Ureter (tissue), 1 donor: ENCODE data around the gene DCC. TPM values are rescaled to one million over a fixed set of nuclear protein-coding genes. Genes with fewer than 3 reads are reported as not detected.

Source experiments
- DNase-seq: peaks from one replicate; pipeline ENCODE4 v3.0.0-alpha.2; 2020; ENCODE audit warnings: low spot score
- total RNA-seq: library from RNA; stranded (reverse); gene quantifications from one replicate; pipeline ENCODE4 v1.2.4, GENCODE V29; 2023
- donor health status: DM: yes; HTN: yes; CAD: no.

DCC gene
- total RNA-seq, 1 donor from 2014 or later, result 4.4 TPM

DNA sequence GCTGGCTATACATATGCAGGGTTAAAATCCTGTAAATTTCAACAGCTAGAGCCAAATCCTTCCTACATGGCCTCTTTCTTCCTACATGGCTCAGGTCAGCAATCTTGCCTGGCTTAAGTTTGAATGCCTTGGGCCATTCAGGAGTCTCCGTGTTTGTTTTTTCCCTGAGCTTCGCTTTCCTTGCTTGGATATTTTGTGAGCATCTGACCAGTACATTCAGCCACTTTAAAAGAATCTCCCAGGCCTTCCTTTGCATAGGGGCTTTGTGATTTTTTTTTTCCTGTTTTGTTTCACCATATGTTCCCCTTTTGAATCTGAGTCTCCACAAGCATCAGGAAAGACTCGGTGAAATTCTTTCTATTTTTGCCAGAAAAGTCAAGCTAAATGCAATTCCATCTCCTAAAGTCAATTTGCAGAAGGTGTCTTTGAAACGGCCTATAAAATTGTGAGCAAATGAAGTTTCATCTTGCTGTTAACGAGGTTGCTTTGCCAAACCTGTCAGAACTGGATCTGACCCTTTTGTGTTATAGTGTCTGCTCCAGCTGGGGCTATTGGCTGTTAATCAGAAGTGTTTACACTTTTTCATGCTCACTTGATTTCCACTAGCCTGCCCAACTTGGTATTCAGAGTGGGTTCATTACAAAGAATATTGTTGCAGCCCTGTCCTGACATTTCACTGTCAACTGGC lies 256.9 kb downstream of the DCC start:
- DNase-seq, result no peak

DNA sequence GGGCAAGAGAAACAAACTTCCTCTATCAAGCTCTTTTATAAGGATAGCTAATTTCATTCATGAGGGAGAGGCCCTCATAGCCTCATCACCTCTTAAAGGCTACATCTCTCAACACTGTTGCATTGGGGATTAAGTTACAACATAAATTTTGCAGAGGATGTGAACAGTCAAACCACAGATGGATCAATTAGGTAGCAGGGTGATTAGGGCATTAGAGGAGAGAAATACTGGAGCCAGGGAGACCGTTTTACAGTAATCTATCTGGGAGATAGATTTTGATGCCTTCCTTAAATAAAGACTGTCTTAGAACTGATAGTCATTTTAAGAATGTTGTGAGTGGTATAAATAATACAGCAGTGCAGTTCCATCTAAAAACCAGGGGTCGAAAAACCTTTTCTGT lies 258.9 kb downstream of the DCC start:
- DNase-seq, result no peak

DNA sequence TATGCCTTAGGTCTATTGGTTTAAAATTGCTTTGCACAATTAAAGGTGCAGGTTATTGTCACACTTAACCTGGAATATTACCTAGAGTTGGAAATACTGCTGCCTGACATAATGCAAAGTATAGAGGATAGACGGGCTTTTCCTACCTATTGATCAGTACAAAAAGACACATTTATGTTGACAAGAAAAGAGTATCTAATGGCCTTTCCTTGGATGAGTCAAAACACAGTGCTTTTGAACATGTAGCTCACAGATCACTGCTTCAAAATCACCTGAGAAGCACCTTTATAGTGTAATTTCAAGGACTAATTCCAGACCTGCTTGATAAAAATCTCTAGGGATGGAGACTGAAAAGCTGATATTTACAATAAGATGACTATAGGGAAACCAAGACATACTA lies 262.8 kb downstream of the DCC start:
- DNase-seq, result no peak

GRCh38 chr18:52605345-52605744 lies 265.3 kb downstream of the DCC start:
- no peak for DNase-seq

GRCh38 chr18:52607985-52608384 lies 268.0 kb downstream of the DCC start:
- no peak for DNase-seq

- DNase-seq, result no peak
Measured at GRCh38 chr18:52610451-52611115, 270.6 kb downstream of the DCC start.

GRCh38 chr18:52612406-52612805 lies 272.4 kb downstream of the DCC start:
- DNase-seq, result no peak

GRCh38 chr18:52615321-52615720 lies 275.3 kb downstream of the DCC start:
- no peak for DNase-seq

DNA sequence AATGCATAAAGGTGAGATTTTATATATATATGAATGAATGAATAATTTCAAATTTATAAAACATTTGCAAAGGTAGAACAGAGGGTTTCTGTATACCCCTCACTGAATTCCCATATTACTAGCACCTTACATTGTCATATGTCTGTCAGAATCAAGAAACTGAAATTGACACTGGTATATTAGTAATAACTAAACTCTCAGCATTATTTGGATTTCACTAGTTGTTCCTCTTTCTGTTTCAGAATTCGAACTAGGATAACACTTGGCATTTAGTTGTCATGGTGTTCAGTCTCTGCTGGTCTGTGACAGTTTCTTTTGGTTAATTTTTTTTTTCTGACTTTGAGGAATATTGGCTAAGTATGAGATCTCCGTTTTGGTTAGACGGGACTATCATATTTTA lies 275.9 kb downstream of the DCC start:
- no peak for DNase-seq

GRCh38 chr18:52617931-52618330 lies 277.9 kb downstream of the DCC start:
- DNase-seq, result no peak

- DNase-seq, result no peak
Measured at GRCh38 chr18:52620926-52621439, 281.0 kb downstream of the DCC start.

DNA sequence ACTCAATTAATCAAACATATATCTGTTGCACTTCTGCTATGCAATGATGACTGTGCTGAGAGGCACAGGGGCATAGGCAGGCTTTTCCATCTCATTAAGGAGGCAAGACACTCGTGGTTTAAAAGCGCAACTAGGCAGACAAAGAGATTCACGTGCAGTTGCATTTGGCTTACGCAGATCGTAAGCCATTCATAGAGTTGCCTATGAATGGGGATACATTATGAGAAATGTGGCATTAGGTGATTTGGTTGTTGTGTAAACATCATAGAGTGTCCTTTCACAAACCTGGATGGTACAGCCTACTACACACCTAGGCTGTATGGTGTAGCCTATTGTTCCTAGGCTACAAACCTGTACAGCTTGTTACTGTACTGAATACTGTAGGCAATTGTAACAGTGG lies 284.7 kb downstream of the DCC start:
- DNase-seq, result no peak

GRCh38 chr18:52636536-52636935 lies 296.5 kb downstream of the DCC start:
- no peak for DNase-seq

DNA sequence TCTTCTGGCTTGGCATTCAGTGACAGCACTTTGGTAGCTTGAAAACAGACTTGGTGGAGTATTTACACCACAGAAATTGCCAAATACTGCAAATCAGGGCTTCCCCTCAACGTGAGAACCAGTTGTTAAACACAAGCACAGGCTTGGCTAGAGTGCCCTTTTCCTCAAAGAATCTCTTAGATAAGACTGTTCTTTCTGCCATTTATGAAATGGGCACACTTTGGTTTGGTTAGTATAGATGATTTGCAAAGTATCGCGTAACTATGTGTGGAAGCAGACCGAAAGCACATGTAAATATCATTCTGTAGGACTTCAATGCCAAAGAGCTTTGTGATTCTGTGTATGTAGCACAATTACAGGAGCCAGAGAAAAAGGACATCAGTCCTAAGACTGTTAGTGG lies 308.2 kb downstream of the DCC start:
- DNase-seq, result no peak

GRCh38 chr18:52652391-52652790 lies 312.4 kb downstream of the DCC start:
- DNase-seq, result no peak

- no peak for DNase-seq
Measured at GRCh38 chr18:52657043-52657805, 317.2 kb downstream of the DCC start.

DNA sequence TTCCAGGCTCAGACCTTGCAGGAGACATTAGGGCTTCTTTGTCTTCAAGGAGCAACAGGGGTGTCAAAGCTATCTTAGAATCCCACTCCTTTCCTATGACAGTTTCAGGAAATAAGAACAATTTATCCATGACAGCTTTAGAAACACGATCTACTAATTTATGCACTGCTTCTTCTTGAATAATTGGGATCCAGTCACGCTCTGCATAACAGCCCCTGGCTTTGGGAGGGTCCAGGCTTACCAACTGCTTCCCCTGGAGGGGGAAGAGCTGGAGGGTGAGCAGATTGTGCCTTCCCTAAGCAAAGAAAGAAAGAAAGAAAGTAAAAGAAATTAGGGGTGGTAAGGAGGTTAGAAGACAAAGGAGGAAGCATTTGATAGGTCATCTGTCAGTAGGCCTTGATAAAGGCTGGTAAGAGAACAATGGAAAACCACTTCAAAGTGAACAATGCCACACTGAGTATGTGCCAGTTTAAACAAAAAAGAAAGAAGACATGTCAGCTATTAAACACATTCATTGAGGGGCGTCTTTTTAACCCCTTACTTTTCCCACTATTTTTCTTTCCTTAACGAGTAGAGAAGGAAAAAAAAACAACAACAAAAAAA lies 327.6 kb downstream of the DCC start:
- no peak for DNase-seq

- DNase-seq, result no peak
Measured at GRCh38 chr18:52670896-52671295, 330.9 kb downstream of the DCC start.

DNA sequence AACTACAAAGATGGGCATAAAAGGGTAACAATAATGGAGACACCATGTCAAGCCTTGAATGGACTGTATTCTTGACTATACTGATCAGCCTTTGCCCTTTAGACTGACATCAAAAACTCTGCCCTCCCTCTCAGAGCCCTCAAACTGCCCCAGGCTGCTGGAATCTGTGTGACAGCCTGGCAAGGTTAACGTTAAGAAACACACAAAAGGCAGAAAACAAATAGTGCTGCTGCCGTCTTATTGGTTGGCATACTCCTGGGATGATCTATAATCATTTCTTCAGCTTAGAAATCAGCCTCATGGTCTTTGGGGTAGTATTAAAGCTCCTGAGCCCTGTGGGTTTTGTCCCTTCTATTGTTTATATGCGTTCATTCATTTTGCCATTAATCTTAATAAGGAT lies 338.0 kb downstream of the DCC start:
- no peak for DNase-seq

DNA sequence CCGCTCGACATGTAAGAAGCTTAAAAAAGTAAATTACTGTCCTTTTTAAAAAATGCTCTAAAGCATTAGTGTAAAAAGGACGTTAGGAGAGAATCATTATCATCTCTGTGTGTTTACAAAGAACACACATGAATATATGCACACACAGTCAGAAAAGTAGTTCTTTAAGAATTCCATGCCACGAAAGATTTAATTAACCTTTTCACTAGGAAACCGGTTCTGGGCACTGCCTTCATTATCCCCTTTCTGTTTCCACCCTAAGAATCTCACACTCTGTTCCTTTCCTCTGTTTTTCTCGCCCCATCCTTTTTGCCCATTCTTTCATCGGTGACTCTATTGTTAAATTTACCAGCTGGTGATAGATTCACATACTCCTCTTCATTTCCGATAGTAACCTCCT lies 338.6 kb downstream of the DCC start:
- DNase-seq, result no peak

GRCh38 chr18:52679354-52679753 lies 339.4 kb downstream of the DCC start:
- DNase-seq, result no peak

- DNase-seq, result no peak
Measured at GRCh38 chr18:52682260-52682659, 342.3 kb downstream of the DCC start.
